HPDE6-E6E7 (cell line): ENCODE data around the gene BTN1A1.
"Not testable (repeated sequence)": the region's sequence is repeated elsewhere in the genome, so short reads cannot be mapped to it uniquely, and the experiment has no call there.

Experiments
- DNase-seq: peaks from one replicate; pipeline ENCODE4 v3.0.0; 2011; ENCODE audit warnings: missing footprints; ENCODE audit errors: extremely low spot score

Gene BTN1A1

DNA sequence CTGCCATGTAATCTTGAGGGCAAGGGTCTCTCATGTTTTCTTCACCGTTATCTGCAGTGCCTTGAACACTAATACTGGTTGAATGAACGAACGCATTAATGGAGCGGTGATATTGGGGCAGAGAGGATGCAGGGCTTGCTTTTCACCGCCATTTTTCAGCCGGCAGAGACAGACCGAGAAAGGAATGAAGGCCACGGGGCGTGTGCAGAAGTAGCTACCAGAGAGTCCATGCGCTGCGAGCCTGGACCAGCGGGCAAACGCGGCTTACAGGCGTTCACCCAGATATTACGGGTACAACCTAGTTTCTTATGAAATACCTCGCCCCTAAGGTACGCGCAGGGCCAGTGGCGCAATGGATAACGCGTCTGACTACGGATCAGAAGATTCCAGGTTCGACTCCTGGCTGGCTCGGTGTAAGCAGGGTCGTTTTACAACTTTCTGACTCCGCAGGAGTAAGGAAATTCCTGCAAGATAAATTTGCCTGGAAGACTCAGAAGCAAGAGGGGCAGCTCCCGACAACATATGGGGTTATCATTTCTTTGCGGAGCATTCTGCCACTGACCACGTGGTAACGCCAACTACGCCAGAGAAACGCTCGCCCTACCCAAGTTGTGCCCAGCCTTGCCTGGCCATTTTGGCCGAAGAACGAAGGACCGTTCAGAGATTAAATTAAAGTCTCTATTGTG is 37.2 kb downstream of the BTN1A1 start:
- peak; percentile 76 for DNase-seq

DNA sequence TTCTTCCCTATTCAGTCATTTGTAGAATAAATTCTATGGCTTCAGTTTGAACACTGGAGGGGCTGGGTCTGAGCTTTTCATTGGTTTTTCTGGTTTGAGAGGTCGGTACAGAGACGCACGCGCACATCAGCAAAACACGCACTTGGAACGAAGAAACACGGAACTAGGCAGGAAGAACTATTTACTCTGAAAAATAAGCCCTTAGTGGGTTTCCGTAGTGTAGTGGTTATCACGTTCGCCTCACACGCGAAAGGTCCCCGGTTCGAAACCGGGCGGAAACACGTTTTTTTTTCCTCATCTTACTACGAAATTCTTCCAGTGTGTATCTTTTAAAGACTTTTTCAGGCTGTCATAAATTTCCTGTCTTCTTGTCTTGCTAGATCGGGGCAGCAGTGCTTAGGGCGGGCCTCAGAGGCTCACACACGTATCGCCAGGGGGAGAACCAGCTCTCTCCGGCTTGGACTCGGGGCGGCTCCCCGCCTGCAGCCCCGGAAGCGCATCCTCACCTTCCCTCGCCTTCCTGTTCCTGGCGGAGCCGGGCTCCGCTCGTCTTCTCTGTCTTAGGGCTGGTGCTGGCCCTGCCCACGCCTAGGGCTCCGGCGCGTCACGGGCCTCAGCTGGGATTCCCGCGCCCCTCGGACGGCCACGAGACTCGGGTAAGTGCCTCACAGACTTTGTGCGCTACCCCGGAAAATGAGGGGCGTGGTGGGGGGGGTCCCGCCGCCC is 37.9 kb downstream of the BTN1A1 start, which contains the start of gene HMGN4:
HMGN4 (plus strand) TSS at position 521 of the 726 bp plus-strand sequence. CDS start 6,841 bp downstream, outside the sequence.
- peak; percentile 66 for DNase-seq

DNA sequence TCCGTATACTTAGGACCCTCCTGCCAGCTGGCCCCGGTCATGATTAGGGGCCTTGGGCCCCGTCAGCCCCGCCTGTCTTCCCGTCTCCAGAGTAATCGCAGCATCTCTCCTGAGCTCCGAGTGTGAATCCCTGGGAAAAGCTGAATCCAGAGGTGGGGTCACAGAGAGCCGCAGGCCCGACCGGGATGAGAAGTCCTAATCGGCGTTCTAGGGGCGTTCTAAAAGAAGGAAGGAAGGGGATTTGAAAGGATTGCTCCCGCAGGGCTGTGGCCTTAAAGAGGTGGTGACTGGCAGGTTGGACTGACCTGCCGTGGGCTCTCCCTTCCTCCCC is 38.4 kb downstream of the BTN1A1 start:
- no peak for DNase-seq

DNA sequence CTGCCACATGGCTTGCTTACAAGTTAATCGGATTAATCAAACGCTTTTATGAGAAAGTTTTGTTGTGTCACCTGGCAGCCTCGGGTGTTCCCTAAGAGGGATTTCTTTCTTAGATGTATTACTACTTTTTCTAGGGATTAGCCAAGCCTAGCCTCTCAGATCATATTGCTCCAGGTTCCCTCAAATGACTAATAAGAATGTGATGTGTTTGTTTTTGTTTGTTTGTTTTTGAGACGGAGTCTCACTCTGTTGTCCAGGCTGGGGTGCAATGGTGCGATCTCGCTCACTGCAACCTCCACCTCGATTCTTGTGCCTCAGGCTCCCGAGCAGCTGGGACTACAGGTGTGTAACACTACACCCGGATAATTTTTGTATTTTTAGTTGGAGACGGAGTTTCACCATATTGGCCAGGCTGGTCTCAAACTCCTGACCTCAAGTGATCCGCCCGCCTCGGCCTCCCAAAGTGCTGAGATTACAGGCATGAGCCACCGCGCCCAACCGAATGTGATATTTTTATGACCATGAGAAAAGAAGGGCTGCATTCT is 39.0 kb downstream of the BTN1A1 start:
- no peak for DNase-seq

DNA sequence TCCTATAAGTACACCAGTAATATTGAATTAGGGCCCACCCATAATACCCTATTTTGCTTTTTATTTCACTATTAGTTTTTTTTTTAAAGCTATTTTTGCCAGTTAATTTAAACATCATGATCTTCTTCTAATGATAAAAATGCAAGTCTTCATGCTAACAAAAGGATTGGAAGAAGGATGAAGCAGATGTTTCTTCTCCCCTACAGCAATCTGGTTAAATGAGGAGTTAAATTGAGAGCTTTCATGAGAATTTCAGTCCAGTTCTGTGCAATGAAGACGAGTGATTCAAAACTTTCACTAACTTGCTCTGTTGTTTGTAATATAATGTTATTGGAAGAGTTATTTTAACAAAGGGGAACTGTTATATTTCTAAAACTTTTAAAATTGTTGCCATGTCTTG is 41.5 kb downstream of the BTN1A1 start:
- no peak for DNase-seq

DNA sequence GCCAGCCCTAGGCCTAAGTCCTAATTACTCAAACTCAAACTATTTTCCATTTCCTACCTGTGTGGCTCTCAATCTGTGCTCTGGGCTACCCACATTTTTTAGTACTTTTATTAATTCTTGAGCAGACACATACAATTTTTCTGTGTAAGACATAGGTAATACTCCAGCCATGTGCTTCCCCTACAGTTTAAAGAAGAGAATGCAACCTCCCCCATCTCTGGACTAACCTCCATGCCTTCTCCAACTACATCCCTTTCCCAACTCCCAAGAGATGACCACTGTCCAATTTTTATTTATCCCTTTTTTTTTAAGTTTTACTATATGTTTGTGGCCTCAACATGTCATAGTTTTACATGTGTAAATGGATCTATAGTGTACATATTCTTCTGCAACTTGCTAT is 43.9 kb downstream of the BTN1A1 start:
- DNase-seq, result no peak

DNA sequence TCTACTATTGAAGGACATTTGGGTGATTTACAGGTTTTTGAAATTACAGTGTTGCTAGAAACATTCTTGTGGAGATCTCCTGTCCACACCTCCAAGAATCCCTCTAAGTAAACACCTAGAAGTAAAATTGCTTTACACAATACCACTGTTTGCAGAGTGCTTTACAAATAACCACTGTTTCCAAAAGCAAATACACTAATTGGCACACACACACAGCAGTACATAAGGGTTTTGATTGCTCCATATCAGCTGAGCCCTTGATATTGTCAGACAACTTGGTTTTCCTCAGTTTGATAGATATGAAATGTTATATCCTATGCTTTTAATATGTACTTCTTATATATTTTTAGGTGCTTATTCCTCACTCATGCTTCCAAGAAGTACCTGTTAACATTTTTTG is 44.4 kb downstream of the BTN1A1 start:
- no peak for DNase-seq

DNA sequence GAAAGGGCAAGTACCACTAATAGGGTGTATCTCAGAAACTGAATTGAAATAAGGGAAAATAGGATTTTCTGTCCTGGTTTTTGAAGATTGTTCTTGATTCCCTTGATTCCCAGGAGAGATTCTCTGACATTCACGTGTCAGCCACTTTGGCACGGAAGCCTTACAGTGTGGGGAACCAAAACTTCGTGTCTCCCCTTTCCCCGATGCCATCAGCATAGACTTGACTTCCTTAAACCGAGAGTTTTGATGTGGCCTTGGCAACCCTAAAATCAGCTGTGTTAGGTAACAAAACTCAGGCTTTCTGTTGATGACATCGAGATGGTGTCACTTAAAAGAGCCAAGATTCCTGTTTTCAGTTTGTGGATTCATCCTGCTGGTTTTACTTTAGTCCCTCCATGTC is 45.5 kb downstream of the BTN1A1 start:
- no peak for DNase-seq

DNA sequence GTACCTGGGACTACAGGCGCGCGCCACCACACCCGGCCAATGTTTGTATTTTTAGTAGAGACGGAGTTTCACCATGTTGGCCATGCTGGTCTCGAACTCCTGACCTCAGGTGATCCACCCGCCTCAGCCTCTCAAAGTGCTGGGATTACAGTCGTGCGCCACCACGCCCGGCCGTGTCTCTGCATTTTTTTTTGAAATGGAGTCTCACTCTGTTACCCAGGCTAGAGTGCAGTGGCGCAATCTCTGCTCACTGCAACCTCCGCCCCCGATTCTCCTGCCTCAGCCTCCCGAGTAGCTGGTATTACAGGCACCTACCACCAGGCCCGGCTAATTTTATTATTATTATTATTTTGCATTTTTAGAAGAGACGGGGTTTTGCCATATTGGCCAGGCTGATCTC is 47.3 kb downstream of the BTN1A1 start:
- DNase-seq, result not testable (repeated sequence)

DNA sequence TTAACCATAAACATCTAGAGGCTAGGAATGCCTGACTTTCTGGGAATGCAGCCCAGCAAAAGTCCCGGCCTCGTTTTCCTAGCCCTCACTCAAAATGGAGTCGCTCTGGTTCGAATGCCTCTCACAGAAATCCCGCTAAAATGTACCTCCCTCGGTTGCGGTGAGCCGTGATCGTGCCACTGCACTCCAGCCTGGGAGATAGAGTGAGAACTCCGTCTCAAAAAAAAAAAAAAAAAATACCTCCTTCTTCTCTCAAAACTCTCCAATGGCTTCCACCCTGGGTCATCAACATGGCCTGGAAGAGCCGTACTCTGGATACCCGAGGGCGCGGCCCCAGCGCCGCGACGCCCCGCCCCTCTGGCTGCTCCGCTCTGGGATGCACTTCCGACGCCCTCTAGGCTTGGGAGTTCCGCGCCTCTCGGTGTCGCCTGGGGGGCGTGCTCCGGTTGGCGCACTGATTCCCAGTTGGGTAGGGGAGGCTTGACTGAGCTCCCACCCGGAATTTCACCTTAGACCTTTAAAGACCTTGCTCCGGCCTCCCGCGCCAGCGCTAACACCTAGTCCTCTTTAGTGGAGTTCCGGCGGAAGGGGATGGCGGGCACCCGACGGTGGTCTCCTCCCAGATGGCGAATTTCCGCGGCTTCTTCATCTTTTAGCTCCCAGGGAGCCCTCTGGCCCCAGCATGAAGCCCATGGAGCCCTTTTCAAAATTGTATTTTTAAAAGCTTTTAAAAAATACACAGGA is 50.3 kb downstream of the BTN1A1 start:
- no peak for DNase-seq

DNA sequence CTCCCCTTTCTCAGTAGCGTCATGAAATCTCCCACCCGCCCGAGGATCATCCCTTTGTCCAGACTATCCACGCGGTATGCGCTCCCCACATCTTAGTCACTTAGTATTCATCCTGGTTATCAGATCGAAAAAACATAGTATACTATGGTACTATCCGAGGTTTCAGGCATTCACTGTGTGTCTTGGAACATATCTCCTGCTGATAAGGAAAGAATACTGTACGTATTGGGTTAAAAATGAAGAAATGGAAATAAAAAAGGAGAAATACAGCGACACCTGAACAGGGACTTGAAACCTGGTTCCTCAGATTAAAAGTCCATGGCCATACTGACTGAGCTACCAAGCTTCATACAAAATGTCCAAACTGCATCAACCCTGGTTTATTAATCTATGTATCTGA is 52.1 kb downstream of the BTN1A1 start:
- no peak for DNase-seq

DNA sequence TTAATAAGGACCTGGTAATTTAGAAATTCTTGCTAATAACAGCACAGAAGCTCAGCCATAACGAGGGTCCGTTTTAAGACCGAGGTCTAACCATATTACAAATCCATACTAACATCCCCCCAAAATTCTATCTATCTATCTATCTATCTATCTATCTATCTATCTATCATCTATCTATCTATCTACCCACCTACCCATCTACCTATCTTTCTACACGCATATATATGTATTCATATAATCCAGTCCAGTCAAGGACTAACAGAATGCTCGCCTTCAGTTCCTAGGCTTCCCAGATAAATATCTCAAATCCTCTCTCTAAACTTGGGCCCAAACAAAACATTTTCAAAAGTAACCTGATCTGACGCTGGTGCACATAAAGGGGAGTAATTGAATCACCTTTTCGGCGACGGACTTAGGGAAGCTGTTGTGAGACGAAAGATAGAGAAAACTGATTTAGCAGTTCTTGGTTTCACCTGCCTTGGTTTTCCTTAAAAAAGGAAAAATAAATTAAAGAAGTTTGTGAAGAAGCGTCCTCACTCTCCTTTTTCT is 52.6 kb downstream of the BTN1A1 start:
- no peak for DNase-seq

DNA sequence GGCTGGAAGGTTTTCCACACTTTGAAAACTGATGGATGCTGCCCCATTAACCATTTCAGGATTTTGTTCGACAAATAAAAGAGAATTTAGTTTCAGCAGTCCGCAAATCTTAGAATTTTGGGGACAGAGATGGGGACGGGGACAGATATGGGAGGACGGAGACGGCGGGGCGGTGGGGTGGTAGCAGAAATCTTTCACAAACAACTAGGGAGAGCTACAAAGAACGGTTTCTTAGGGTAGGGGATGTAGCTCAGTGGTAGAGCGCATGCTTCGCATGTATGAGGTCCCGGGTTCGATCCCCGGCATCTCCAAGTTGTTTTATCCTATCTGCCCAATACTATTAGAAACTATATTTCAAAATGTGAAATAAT is 53.1 kb downstream of the BTN1A1 start:
- no peak for DNase-seq

DNA sequence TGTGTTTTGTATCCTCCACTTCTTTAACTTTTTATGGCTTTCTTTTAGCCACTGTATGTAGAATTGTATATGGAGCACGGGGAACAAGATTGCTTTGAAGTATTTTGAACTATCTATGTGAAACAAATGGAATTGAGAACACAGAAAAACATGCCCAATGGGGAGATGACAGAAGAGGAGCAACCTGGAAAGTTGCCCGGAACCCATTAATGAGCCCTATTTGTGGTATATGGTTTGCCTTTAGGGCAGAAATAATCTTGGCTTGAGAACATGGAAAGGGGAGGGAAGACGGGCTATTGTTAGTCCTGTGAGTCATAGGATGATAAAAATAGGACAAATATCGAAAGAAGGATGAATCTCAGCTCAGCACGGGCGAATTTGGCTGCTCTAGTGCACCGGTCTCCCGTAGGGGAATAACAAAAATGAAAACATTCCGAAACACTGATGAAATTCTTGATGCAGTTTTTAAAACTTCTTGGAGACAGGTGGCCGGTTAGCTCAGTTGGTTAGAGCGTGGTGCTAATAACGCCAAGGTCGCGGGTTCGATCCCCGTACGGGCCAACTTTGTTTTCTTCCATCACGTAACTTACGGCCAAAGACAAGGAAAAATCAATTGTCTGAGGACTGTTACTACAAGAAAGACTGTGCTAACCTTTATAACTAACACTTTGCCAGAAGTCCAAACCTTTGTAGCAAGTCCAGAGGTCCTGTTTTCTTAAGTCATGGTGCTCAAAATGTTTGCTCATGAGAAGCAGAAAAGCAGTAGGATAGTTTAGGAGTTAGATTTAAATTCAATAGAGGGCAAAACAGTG is 53.7 kb downstream of the BTN1A1 start:
- DNase-seq, result no peak

DNA sequence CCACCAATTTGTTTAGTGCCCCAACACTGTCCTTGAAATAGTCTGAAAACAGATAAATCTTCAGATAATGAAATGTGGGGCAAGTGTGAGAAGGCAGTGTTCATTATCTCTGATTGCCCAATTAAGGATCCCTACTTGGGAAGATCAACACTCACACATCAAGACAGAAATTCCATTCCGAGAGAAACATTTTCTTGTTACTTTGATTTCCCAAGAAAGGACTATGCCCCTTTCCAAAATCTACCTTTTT is 54.3 kb downstream of the BTN1A1 start:
- DNase-seq, result no peak

DNA sequence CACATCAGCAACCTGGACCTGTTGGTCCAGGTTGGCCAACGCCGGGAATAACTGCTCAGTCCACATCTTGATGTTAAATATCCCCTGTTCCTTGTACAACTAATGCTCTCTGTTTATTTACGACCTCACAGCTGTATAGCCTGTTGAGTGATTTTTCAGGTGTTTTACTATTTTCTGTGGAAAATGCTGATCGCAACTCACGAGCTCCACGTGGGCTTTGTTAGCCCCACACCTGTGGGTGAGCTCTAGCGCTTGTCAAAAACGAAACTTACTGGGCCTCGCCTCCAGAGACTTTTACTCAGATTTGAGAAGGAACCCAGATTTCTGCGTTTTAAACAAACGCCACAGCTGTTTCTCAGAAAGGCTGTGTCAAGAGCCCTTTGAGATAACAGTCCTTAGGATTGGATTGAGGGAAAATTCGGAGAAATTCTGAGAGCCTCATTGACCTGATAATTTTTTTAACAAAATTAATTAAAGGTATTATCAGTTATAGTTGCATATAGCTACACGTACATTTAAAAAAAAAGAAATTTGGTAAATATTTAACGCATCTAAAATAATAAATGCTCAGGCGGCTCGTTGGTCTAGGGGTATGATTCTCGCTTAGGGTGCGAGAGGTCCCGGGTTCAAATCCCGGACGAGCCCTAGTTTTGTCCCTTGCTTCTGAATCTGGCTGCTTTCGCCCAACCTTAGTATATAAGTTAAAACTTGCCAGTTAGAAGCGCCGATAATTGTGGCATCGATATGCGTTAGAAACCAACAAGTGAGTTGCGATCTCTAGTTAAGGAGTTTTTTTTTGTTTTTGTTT is 54.8 kb downstream of the BTN1A1 start:
- no peak for DNase-seq

DNA sequence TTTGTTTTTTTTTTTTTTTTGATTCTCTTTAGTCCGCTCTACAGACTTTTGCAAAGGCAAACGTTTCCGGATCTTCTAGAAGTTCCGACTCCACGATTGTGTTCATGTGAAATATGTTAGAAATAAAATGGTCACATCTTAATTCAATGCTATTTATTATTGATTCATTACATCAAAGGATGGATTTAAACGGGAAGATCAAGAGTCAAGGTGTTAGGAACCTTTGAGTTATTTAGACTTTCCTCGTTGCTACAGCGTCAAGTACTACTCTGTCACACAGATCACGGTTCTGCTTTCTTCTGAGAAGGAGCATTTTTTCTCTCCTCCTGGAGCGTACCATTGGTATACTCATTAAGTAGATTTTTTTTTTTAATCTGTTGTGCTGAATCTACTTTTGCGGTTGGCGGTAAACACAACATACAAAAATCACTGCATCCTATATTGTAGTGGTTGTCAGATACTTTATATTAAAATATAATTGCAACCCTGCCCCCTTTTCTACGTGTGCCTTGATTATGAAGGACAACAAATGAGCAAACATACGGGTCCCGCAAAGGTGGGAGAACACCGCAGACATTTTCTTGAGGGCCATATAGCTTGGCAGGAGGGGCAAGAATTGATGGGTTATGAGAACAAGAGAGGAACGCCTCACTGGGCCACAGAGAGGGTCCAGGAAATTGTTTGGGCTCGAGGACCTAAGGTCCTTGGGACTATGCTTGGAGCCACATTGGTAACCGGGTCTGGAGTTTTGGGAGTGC is 55.6 kb downstream of the BTN1A1 start:
- DNase-seq, result no peak

DNA sequence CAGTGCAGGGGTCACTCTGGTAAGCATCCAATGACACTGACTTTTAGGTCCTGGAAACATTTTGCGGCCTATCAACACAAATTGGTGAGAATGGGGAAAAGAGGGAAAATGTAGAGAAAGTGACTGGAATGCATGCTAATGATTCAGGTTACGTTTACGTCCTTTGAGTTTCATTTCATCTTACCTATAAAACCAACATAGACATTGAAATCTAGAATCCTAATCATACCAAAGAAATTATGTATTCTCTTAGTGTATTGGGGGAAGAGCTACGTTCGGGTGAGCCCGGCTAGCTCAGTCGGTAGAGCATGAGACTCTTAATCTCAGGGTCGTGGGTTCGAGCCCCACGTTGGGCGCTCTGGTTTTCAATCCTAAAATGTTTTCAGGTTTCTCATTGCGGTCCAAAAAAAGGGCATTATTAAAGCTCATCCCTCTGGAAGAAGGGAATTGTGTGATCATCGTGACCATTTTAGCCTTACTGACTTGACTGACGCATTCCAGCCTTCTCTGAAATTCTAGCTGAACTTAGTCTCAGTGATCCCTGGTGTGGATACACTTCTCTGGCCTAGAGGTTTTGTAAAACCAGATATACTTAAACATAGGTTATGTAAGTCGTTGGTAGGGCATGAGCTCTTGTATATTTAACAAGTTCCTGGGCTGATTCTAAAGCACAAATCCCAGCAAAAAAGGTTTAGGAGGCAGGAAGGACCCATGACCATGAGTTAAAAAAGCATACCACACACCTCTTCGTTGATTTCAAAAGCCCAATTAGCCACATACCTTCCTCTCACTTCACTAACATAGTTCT is 56.4 kb downstream of the BTN1A1 start:
- no peak for DNase-seq
